ENCODE results near the gene SIGLEC1.

SIGLEC1 gene

GRCh38 chr20:3710011-3710466, 2.4 kb downstream of the SIGLEC1 start:
- no peak overlapping the region for H3K4me3 ChIP-seq (ENCODE audit: low read depth, low read length)
- TF ChIP-seq CTCF (IDR thresholded peaks at IDR 0.05; ENCODE audit: insufficient read depth, low read depth, low read length, missing control alignments), result no peak
- no peak for DNase-seq (ENCODE audit: low read depth)

DNA sequence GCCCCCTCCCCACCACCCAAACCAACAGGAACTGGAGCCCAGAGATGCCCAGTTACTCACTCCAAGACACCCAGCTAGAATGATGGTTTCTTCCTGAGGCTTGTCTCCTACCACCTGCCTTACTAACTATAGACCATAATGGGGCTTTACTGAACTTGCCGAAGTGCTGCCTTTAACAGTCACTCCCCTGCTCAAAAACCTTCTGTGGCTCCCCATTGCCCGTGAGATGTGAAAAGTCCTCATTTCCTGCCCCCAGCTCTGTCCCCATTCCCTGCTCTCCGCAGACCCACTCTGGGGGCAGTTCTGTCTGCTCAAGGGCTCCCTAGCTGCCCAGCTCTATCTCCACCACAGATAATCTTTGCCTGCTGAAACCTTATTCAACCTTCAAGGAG, 4.9 kb downstream of the SIGLEC1 start:
- no peak for TF ChIP-seq CTCF (IDR thresholded peaks at IDR 0.05; ENCODE audit: insufficient read depth, low read depth, low read length, missing control alignments)
- no peak overlapping the region for H3K4me3 ChIP-seq (ENCODE audit: low read depth, low read length)
- DNase-seq (ENCODE audit: low read depth), result no peak

GRCh38 chr20:3706774-3707507, 5.5 kb downstream of the SIGLEC1 start:
- H3K4me3 ChIP-seq (ENCODE audit: low read depth, low read length), result no peak overlapping the region
- DNase-seq (ENCODE audit: low read depth), result no peak
- no peak for TF ChIP-seq CTCF (IDR thresholded peaks at IDR 0.05; ENCODE audit: insufficient read depth, low read depth, low read length, missing control alignments)

GRCh38 chr20:3705970-3706739, 6.2 kb downstream of the SIGLEC1 start:
- TF ChIP-seq CTCF (IDR thresholded peaks at IDR 0.05; ENCODE audit: insufficient read depth, low read depth, low read length, missing control alignments), result no peak
- no peak for DNase-seq (ENCODE audit: low read depth)
- no peak overlapping the region for H3K4me3 ChIP-seq (ENCODE audit: low read depth, low read length)

GRCh38 chr20:3705491-3705969, 6.9 kb downstream of the SIGLEC1 start:
- no peak for TF ChIP-seq CTCF (IDR thresholded peaks at IDR 0.05; ENCODE audit: insufficient read depth, low read depth, low read length, missing control alignments)
- H3K4me3 ChIP-seq (ENCODE audit: low read depth, low read length), result no peak overlapping the region
- DNase-seq (ENCODE audit: low read depth), result no peak

GRCh38 chr20:3704087-3704486, 8.3 kb downstream of the SIGLEC1 start:
- no peak for DNase-seq (ENCODE audit: low read depth)
- TF ChIP-seq CTCF (IDR thresholded peaks at IDR 0.05; ENCODE audit: insufficient read depth, low read depth, low read length, missing control alignments), result no peak
- H3K4me3 ChIP-seq (ENCODE audit: low read depth, low read length), result no peak overlapping the region
